ENCODE measurements around the gene SHB. TPM values are rescaled to one million over a fixed set of nuclear protein-coding genes. Genes with fewer than 3 reads are reported as not detected.

Gene SHB
- total and polyA plus RNA-seq, 11 donors: 7.8 to 31.4 (median 21.4) TPM

GRCh38 chr9:38024036-38024681 lies 44.9 kb downstream of the SHB start:
- intact Hi-C loops (cut with DNase I): loop anchor here in 1 of 10 donors (5.0 kb wide), 1 partner anchor 43 kb away; the partner anchor contains the start of gene SHB
- TF ChIP-seq, protein P1, sequence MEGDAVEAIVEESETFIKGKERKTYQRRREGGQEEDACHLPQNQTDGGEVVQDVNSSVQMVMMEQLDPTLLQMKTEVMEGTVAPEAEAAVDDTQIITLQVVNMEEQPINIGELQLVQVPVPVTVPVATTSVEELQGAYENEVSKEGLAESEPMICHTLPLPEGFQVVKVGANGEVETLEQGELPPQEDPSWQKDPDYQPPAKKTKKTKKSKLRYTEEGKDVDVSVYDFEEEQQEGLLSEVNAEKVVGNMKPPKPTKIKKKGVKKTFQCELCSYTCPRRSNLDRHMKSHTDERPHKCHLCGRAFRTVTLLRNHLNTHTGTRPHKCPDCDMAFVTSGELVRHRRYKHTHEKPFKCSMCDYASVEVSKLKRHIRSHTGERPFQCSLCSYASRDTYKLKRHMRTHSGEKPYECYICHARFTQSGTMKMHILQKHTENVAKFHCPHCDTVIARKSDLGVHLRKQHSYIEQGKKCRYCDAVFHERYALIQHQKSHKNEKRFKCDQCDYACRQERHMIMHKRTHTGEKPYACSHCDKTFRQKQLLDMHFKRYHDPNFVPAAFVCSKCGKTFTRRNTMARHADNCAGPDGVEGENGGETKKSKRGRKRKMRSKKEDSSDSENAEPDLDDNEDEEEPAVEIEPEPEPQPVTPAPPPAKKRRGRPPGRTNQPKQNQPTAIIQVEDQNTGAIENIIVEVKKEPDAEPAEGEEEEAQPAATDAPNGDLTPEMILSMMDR (IDR thresholded peaks at IDR 0.05): no peak
- TF ChIP-seq POLR2A (IDR thresholded peaks at IDR 0.05): no peak
- Histone ChIP-seq H3K4me3 (no peak overlapping the region), H3K9me3 (no peaks in the 10 kb centered on the region), H3K36me3 (no peaks in the 10 kb centered on the region), H3K27ac (peak overlapping the region in 5 of 12 donors; percentile 18 to 83 (median 31)), H3K27me3 (no peaks in the 10 kb centered on the region), H3K4me1 (peaks cover 12 to 81% (median 66%) of the 10 kb centered on the region in 12 donors)
- ATAC-seq: peak in 1 of 4 donors; percentile 32
- peak in 1 of 5 donors; percentile 46 for DNase-seq
- 46 to 53% (median 50%) methylated on average over 7 of the region's 7 CpGs for WGBS, 4 donors

DNA sequence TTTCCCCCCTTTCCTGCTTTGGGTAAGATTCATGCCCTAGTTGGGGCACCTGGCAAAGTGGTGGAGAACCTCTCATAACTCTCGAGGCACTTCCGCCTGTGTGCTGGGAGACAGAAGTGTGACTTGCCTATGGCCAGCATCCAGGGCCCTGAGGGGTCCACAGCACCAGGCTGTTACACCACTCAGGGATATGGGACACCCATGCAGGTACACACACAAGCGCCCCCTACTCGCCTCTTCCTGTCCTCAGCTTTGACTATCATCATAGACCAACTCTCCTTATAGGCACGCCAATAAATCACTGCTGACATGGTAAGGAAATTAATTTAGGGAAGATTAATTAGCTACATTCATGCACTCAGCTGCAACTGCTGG lies 45.4 kb downstream of the SHB start:
- H3K4me1 ChIP-seq: peaks cover 15 to 86% (median 71%) of the 10 kb centered on the region in 12 donors
- DNase-seq (no peak), ATAC-seq (no peak)
- no peaks in the 10 kb centered on the region for H3K27me3 ChIP-seq
- intact Hi-C loops (cut with DNase I): loop anchor here in 1 of 10 donors (5.0 kb wide), 1 partner anchor 44 kb away; the partner anchor contains the start of gene SHB
- no peaks in the 10 kb centered on the region for H3K36me3 ChIP-seq
- WGBS, 4 donors: 83 to 94% (median 88%) methylated on average over 5 of the region's 5 CpGs
- TF ChIP-seq, protein P1 (IDR thresholded peaks at IDR 0.05): no peak
- TF ChIP-seq POLR2A (IDR thresholded peaks at IDR 0.05): no peak
- H3K27ac ChIP-seq: peak overlapping the region in 3 of 12 donors; percentile 18 to 83 (median 73)
- H3K9me3 ChIP-seq: no peaks in the 10 kb centered on the region
- no peak overlapping the region for H3K4me3 ChIP-seq

GRCh38 chr9:38022995-38023394 lies 46.0 kb downstream of the SHB start:
- WGBS, 4 donors: 59 to 82% (median 66%) methylated on average over 7 to 8 of the region's 8 CpGs
- no peak overlapping the region for H3K4me3 ChIP-seq
- TF ChIP-seq, protein P1 (IDR thresholded peaks at IDR 0.05): no peak
- TF ChIP-seq POLR2A (IDR thresholded peaks at IDR 0.05): no peak
- DNase-seq (no peak), ATAC-seq (no peak)
- no peaks in the 10 kb centered on the region for H3K36me3 ChIP-seq
- H3K4me1 ChIP-seq: peaks cover 15 to 91% (median 78%) of the 10 kb centered on the region in 12 donors
- H3K27ac ChIP-seq: peak overlapping the region in 2 of 12 donors; percentile 73 to 83
- intact Hi-C loops (cut with DNase I): loop anchor here in 1 of 10 donors (5.0 kb wide), 1 partner anchor 44 kb away; the partner anchor contains the start of gene SHB
- H3K9me3 ChIP-seq: no peaks in the 10 kb centered on the region
- H3K27me3 ChIP-seq: no peaks in the 10 kb centered on the region

GRCh38 chr9:38022203-38022895 lies 46.7 kb downstream of the SHB start:
- H3K27ac ChIP-seq: peak overlapping the region in 1 of 12 donors; percentile 83
- ATAC-seq: no peak
- peaks cover 15 to 91% (median 78%) of the 10 kb centered on the region in 12 donors for H3K4me1 ChIP-seq
- no peaks in the 10 kb centered on the region for H3K9me3 ChIP-seq
- intact Hi-C loops (cut with DNase I): loop anchor here in 1 of 10 donors (5.0 kb wide), 1 partner anchor 45 kb away; the partner anchor contains the start of gene SHB
- no peaks in the 10 kb centered on the region for H3K27me3 ChIP-seq
- no peak for TF ChIP-seq POLR2A (IDR thresholded peaks at IDR 0.05)
- TF ChIP-seq, protein P1 (IDR thresholded peaks at IDR 0.05): no peak
- no peak overlapping the region for H3K4me3 ChIP-seq
- DNase-seq: no peak
- WGBS, 4 donors: 93 to 95% (median 94%) methylated on average over 17 of the region's 17 CpGs
- H3K36me3 ChIP-seq: no peaks in the 10 kb centered on the region
